Measurements from ENCODE around the gene DGKB.

DNA sequence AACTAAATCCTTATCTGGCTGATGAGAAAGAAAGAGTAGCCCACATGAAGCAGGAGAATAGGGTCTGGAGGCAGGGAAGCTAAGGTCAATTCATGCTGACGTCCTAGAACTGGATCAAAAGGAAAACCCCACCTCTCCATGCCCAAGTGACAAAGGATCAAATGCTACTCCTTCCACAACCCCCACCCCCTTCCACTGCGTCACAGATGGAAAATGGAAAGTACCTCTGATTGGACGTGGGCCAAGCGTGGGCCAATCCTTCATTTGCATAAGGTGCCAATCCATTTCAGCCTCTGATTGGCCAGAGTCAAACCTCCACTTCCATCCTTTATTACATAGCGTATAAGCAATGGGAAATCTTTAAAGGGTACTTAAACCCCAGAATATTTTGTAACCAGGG, 481.8 kb downstream of the DGKB start:
- TF ChIP-seq GATA2 (IDR thresholded peaks at IDR 0.05; ENCODE audit: low read depth, low read length) = no peak
- TF ChIP-seq GATA3 (IDR thresholded peaks at IDR 0.05; ENCODE audit: low read depth, low read length) = no peak
